GM23338 (cell line): ENCODE data around the gene SORBS1. TPM values are rescaled to one million over a fixed set of nuclear protein-coding genes. Genes with fewer than 3 reads are reported as not detected.

Experiments used
- ATAC-seq: fragments of 200-7000 bp; cut with Tn5 transposase; 3 replicates; pipeline ENCODE4 v1.9.1; 2020
- DNase-seq: peaks from one replicate; pipeline ENCODE4 v3.0.0-alpha.2; 2015; ENCODE audit warnings: low spot score
- H2AFZ ChIP-seq: fragments of 200-600 bp; sonication (generic); 2 replicates; pipeline ENCODE4 v1.8.0; 2016; ENCODE audit warnings: antibody characterized with exemption, mild to moderate bottlenecking, moderate library complexity
- H3F3A ChIP-seq: fragments of 200-600 bp; sonication (generic); replicated peaks from 2 replicates; pipeline ENCODE4 v1.8.0; 2017; ENCODE audit warnings: antibody characterized with exemption, mixed run types, low read depth
- H3K27ac ChIP-seq: fragments of 200-600 bp; sonication (generic); 2 replicates; pipeline ENCODE4 v1.6.1; 2016; ENCODE audit warnings: low read depth
- H3K27me3 ChIP-seq: fragments of 200-600 bp; sonication (generic); 2 replicates; pipeline ENCODE4 v1.8.0; 2016; ENCODE audit warnings: mild to moderate bottlenecking, mixed run types, moderate library complexity; ENCODE audit not compliant: insufficient read depth
- H3K36me3 ChIP-seq: fragments of 200-600 bp; sonication (generic); 2 replicates; pipeline ENCODE4 v1.8.0; 2016; ENCODE audit warnings: mild to moderate bottlenecking; ENCODE audit not compliant: insufficient read depth
- H3K4me1 ChIP-seq: fragments of 200-600 bp; sonication (generic); 2 replicates; pipeline ENCODE4 v1.8.0; 2016; ENCODE audit warnings: mild to moderate bottlenecking, moderate library complexity; ENCODE audit not compliant: insufficient read depth
- H3K4me2 ChIP-seq: fragments of 200-600 bp; sonication (generic); 2 replicates; pipeline ENCODE4 v1.7.1; 2017; ENCODE audit warnings: mixed run types
- H3K4me3 ChIP-seq: fragments of 200-600 bp; sonication (generic); 2 replicates; pipeline ENCODE4 v1.6.1; 2016; ENCODE audit warnings: mixed run types
- H3K79me2 ChIP-seq: fragments of 200-600 bp; sonication (generic); replicated peaks from 2 replicates; pipeline ENCODE4 v1.8.0; 2017; ENCODE audit warnings: mild to moderate bottlenecking; ENCODE audit not compliant: insufficient read depth
- H3K9me2 ChIP-seq: fragments of 200-600 bp; sonication (generic); 2 replicates; pipeline ENCODE4 v1.8.0; 2017; ENCODE audit not compliant: insufficient read depth
- H4K20me1 ChIP-seq: fragments of 200-600 bp; sonication (generic); replicated peaks from 2 replicates; pipeline ENCODE4 v1.8.0; 2017; ENCODE audit warnings: mild to moderate bottlenecking; ENCODE audit not compliant: insufficient read depth
- H3K27ac Mint-ChIP-seq: 2 replicates; pipeline ENCODE4 v1.8.0; 2020; ENCODE audit warnings: inconsistent platforms, mild to moderate bottlenecking, moderate library complexity, mixed read lengths
- H3K27me3 Mint-ChIP-seq: 3 replicates; pipeline ENCODE4 v1.8.0; 2022; ENCODE audit warnings: low read depth, mild to moderate bottlenecking, moderate library complexity, mixed read lengths, inconsistent platforms; ENCODE audit not compliant: insufficient read depth, poor library complexity
- H3K36me3 Mint-ChIP-seq: 3 replicates; pipeline ENCODE4 v1.8.0; 2021; ENCODE audit warnings: low read depth, mild to moderate bottlenecking, inconsistent platforms, moderate library complexity, mixed read lengths
- H3K4me1 Mint-ChIP-seq: 3 replicates; pipeline ENCODE4 v1.8.0; 2020; ENCODE audit warnings: mild to moderate bottlenecking, inconsistent platforms, mixed read lengths
- H3K4me3 Mint-ChIP-seq: 3 replicates; pipeline ENCODE4 v1.8.0; 2021; ENCODE audit warnings: moderate library complexity, mild to moderate bottlenecking, inconsistent platforms, mixed read lengths
- H3K9me3 Mint-ChIP-seq: 3 replicates; pipeline ENCODE4 v1.8.0; 2020; ENCODE audit warnings: moderate library complexity, mild to moderate bottlenecking, inconsistent platforms, mixed read lengths
- CREB1 ChIP-seq: fragments of 250-450 bp; sonication (Bioruptor Pico); IDR thresholded peaks from 2 replicates; pipeline ENCODE4 v1.5.0; 2020; ENCODE audit warnings: low read depth, mild to moderate bottlenecking, moderate library complexity
- EZH2 ChIP-seq: fragments of 200-600 bp; sonication (generic); IDR thresholded peaks from one replicate; pipeline ENCODE4 v1.8.0; 2017; ENCODE audit warnings: antibody characterized with exemption, mild to moderate bottlenecking, low read depth; ENCODE audit not compliant: unreplicated experiment
- EZH2phosphoT487 ChIP-seq: fragments of 200-600 bp; sonication (generic); IDR thresholded peaks from one replicate; pipeline ENCODE4 v1.8.1; 2018; ENCODE audit warnings: antibody characterized with exemption; ENCODE audit not compliant: unreplicated experiment
- JUNB ChIP-seq: IDR thresholded peaks from one replicate; pipeline ENCODE4 v1.6.1; 2016; ENCODE audit warnings: antibody characterized with exemption; ENCODE audit not compliant: unreplicated experiment
- NANOG ChIP-seq: IDR thresholded peaks from 2 replicates; pipeline ENCODE4 v1.6.1; 2016; ENCODE audit warnings: antibody characterized with exemption, borderline replicate concordance
- STAT1 ChIP-seq: IDR thresholded peaks from one replicate; pipeline ENCODE4 v1.6.1; 2016; ENCODE audit warnings: antibody characterized with exemption; ENCODE audit not compliant: unreplicated experiment
- ZNF114 ChIP-seq: fragments of 250-450 bp; sonication (Bioruptor Pico); IDR thresholded peaks from 2 replicates; pipeline ENCODE4 v1.5.0; 2020; ENCODE audit warnings: mild to moderate bottlenecking, moderate library complexity
- ZNF331 ChIP-seq: fragments of 250-450 bp; sonication (Bioruptor Pico); IDR thresholded peaks from 2 replicates; pipeline ENCODE4 v1.5.0; 2020; ENCODE audit warnings: low read depth, mild to moderate bottlenecking, moderate library complexity
- polyA plus RNA-seq: library from polyadenylated mRNA; unstranded; fragments of >200 nt; fragmentation: Nextera tagmentation; extraction: Ambion mirVana; gene quantifications from 2 replicates; pipeline ENCODE4 v1.2.1, GENCODE V29; 2016
- total RNA-seq: library from RNA; depleted of rRNA; stranded (reverse); fragments of >200 nt; shearing (Covaris generic); gene quantifications from 2 replicates; pipeline ENCODE4 v1.2.3, GENCODE V29; 2014
- TF ChIP-seq, protein P1 (sequence below), 2 experiments: fragments of 200-600 bp in 1 of 2; sonication (generic) in 1 of 2; conservative IDR thresholded peaks; 2 replicates each; pipeline versions ENCODE4 v1.5.1 to v1.6.1; 2016 to 2017; ENCODE audit warnings: antibody characterized with exemption in 2 of 2, low read depth in 2 of 2, mild to moderate bottlenecking in 2 of 2, moderate library complexity in 1 of 2
- TF ChIP-seq, protein P2 (sequence below): IDR thresholded peaks from one replicate; pipeline ENCODE4 v1.6.1; 2018; ENCODE audit warnings: antibody characterized with exemption; ENCODE audit not compliant: unreplicated experiment
- TF ChIP-seq, protein P3 (sequence below): fragments of 250-450 bp; sonication (Bioruptor Pico); IDR thresholded peaks from 2 replicates; pipeline ENCODE4 v1.5.0; 2020; ENCODE audit warnings: mild to moderate bottlenecking, moderate library complexity
- TF ChIP-seq, protein P4 (sequence below): IDR thresholded peaks from 2 replicates; pipeline ENCODE4 v1.6.1; 2016; ENCODE audit warnings: antibody characterized with exemption

SORBS1 gene
- total and polyA plus RNA-seq, 2 experiments from 2014 or later, result 47.7 to 51.5 TPM

DNA sequence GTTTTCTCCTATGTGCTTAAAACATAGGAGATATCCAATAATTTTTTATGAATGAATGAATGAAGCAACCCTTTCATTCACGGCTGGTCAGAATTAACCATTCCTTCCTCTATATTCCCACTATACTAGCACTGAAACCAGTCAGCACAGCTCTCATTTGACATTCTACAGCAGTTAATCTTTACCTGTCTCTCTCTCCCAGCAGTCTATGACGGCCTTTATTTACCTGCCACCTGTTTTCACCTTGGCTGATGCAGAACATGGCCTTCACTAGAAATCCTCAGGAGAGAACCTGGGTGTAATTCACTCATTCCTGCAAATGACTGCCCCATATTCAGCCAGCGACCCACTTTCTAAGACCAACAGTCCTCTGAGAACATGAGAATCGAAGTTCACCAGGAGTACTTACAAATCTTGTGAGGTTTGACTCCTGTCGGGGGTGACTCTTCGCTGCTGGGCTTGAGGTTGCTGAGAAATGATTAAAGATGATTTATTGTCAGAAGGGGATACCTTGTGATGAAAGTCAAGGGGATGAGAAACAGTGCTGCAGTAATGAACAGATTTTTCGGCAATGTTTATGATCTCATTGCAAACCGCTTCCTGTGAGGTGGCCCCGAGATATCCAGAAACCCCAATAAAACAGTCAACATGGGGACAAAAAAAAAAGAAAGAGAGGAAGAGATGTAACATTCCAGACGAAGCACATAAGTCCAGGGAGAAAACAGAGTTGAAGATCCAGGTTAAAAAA is 239.4 kb downstream of the SORBS1 start:
- Histone ChIP-seq H3F3A (no peaks in the 10 kb centered on the region), H3K4me3 (no peak overlapping the region), H2AFZ (no peak overlapping the region), H3K4me2 (no peak overlapping the region), H3K27me3 (no peaks in the 10 kb centered on the region), H3K27ac (no peak overlapping the region), H3K79me2 (no peaks in the 10 kb centered on the region), H3K9me2 (no peaks in the 10 kb centered on the region), H4K20me1 (no peaks in the 10 kb centered on the region), H3K4me1 (no peaks in the 10 kb centered on the region; the same call in 1 of the 2 replicates), H3K36me3 (no peaks in the 10 kb centered on the region)
- peaks cover 5% of the 10 kb centered on the region for H3K27me3 Mint-ChIP-seq
- no peak overlapping the region for H3K27ac Mint-ChIP-seq
- 0 out of 3 replicates have a peak, but pooled peaks cover 2% of the 10 kb centered on the region for H3K4me1 Mint-ChIP-seq
- H3K4me3 Mint-ChIP-seq, result no peak overlapping the region
- peaks cover 16% of the 10 kb centered on the region for H3K36me3 Mint-ChIP-seq
- TF ChIP-seq, protein P1, sequence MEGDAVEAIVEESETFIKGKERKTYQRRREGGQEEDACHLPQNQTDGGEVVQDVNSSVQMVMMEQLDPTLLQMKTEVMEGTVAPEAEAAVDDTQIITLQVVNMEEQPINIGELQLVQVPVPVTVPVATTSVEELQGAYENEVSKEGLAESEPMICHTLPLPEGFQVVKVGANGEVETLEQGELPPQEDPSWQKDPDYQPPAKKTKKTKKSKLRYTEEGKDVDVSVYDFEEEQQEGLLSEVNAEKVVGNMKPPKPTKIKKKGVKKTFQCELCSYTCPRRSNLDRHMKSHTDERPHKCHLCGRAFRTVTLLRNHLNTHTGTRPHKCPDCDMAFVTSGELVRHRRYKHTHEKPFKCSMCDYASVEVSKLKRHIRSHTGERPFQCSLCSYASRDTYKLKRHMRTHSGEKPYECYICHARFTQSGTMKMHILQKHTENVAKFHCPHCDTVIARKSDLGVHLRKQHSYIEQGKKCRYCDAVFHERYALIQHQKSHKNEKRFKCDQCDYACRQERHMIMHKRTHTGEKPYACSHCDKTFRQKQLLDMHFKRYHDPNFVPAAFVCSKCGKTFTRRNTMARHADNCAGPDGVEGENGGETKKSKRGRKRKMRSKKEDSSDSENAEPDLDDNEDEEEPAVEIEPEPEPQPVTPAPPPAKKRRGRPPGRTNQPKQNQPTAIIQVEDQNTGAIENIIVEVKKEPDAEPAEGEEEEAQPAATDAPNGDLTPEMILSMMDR (conservative IDR thresholded peaks at IDR 0.05; ENCODE audit: low read depth in 2 of 2), result no peak
- no peak for TF ChIP-seq ZNF114 (CRISPR knock-in tag)
- TF ChIP-seq EZH2, result no peak
- TF ChIP-seq, protein P2, sequence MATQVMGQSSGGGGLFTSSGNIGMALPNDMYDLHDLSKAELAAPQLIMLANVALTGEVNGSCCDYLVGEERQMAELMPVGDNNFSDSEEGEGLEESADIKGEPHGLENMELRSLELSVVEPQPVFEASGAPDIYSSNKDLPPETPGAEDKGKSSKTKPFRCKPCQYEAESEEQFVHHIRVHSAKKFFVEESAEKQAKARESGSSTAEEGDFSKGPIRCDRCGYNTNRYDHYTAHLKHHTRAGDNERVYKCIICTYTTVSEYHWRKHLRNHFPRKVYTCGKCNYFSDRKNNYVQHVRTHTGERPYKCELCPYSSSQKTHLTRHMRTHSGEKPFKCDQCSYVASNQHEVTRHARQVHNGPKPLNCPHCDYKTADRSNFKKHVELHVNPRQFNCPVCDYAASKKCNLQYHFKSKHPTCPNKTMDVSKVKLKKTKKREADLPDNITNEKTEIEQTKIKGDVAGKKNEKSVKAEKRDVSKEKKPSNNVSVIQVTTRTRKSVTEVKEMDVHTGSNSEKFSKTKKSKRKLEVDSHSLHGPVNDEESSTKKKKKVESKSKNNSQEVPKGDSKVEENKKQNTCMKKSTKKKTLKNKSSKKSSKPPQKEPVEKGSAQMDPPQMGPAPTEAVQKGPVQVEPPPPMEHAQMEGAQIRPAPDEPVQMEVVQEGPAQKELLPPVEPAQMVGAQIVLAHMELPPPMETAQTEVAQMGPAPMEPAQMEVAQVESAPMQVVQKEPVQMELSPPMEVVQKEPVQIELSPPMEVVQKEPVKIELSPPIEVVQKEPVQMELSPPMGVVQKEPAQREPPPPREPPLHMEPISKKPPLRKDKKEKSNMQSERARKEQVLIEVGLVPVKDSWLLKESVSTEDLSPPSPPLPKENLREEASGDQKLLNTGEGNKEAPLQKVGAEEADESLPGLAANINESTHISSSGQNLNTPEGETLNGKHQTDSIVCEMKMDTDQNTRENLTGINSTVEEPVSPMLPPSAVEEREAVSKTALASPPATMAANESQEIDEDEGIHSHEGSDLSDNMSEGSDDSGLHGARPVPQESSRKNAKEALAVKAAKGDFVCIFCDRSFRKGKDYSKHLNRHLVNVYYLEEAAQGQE, result no peak
- TF ChIP-seq, protein P3, sequence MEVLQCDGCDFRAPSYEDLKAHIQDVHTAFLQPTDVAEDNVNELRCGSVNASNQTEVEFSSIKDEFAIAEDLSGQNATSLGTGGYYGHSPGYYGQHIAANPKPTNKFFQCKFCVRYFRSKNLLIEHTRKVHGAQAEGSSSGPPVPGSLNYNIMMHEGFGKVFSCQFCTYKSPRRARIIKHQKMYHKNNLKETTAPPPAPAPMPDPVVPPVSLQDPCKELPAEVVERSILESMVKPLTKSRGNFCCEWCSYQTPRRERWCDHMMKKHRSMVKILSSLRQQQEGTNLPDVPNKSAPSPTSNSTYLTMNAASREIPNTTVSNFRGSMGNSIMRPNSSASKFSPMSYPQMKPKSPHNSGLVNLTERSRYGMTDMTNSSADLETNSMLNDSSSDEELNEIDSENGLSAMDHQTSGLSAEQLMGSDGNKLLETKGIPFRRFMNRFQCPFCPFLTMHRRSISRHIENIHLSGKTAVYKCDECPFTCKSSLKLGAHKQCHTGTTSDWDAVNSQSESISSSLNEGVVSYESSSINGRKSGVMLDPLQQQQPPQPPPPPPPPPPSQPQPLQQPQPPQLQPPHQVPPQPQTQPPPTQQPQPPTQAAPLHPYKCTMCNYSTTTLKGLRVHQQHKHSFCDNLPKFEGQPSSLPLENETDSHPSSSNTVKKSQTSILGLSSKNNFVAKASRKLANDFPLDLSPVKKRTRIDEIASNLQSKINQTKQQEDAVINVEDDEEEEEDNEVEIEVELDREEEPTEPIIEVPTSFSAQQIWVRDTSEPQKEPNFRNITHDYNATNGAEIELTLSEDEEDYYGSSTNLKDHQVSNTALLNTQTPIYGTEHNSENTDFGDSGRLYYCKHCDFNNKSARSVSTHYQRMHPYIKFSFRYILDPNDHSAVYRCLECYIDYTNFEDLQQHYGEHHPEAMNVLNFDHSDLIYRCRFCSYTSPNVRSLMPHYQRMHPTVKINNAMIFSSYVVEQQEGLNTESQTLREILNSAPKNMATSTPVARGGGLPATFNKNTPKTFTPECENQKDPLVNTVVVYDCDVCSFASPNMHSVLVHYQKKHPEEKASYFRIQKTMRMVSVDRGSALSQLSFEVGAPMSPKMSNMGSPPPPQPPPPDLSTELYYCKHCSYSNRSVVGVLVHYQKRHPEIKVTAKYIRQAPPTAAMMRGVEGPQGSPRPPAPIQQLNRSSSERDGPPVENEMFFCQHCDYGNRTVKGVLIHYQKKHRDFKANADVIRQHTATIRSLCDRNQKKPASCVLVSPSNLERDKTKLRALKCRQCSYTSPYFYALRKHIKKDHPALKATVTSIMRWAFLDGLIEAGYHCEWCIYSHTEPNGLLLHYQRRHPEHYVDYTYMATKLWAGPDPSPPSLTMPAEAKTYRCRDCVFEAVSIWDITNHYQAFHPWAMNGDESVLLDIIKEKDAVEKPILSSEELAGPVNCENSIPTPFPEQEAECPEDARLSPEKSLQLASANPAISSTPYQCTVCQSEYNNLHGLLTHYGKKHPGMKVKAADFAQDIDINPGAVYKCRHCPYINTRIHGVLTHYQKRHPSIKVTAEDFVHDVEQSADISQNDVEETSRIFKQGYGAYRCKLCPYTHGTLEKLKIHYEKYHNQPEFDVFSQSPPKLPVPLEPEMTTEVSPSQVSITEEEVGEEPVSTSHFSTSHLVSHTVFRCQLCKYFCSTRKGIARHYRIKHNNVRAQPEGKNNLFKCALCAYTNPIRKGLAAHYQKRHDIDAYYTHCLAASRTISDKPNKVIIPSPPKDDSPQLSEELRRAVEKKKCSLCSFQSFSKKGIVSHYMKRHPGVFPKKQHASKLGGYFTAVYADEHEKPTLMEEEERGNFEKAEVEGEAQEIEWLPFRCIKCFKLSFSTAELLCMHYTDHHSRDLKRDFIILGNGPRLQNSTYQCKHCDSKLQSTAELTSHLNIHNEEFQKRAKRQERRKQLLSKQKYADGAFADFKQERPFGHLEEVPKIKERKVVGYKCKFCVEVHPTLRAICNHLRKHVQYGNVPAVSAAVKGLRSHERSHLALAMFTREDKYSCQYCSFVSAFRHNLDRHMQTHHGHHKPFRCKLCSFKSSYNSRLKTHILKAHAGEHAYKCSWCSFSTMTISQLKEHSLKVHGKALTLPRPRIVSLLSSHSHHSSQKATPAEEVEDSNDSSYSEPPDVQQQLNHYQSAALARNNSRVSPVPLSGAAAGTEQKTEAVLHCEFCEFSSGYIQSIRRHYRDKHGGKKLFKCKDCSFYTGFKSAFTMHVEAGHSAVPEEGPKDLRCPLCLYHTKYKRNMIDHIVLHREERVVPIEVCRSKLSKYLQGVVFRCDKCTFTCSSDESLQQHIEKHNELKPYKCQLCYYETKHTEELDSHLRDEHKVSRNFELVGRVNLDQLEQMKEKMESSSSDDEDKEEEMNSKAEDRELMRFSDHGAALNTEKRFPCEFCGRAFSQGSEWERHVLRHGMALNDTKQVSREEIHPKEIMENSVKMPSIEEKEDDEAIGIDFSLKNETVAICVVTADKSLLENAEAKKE (CRISPR knock-in tag), result no peak
- TF ChIP-seq NANOG, result no peak
- no peak for TF ChIP-seq STAT1
- TF ChIP-seq, protein P4, sequence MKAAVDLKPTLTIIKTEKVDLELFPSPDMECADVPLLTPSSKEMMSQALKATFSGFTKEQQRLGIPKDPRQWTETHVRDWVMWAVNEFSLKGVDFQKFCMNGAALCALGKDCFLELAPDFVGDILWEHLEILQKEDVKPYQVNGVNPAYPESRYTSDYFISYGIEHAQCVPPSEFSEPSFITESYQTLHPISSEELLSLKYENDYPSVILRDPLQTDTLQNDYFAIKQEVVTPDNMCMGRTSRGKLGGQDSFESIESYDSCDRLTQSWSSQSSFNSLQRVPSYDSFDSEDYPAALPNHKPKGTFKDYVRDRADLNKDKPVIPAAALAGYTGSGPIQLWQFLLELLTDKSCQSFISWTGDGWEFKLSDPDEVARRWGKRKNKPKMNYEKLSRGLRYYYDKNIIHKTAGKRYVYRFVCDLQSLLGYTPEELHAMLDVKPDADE, result no peak
- no peak for TF ChIP-seq ZNF331 (CRISPR knock-in tag)
- no peak for TF ChIP-seq CREB1 (CRISPR knock-in tag)
- TF ChIP-seq JUNB, result no peak
- no peak for TF ChIP-seq EZH2phosphoT487
- H3K9me3 Mint-ChIP-seq, result no peaks in the 10 kb centered on the region
- no peak for DNase-seq
- ATAC-seq, result no peak
